ENCODE data around the gene MAN2B2.

DNA sequence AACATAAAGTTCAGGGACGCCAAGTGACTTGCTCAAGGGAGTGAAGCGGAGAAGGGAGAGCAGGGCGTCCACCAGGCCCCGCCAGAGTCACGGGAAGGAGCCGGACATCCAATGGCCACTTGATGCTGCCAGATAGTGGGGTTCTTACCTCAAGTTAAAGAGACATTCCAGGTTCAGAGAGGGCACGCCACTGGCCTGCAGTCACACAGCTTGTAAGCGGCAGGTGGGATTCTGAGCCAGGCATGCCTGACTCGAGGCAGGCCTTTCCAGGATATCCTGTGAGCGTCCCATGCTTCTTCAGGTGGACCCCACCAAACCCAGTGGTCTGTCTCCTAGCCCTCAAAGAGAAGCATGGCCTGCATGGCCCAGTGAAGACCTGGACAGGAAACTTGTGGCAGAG lies 2.4 kb downstream of the MAN2B2 start:
- TF ChIP-seq TAF1 (IDR thresholded peaks at IDR 0.05; ENCODE audit: borderline replicate concordance, low read depth, low read length) (no peak), POLR2A (IDR thresholded peaks at IDR 0.05; ENCODE audit: low read depth, low read length) (no peak)
